OCI-LY7 (cell line): ENCODE results near the gene CCNI2. TPM values are rescaled to one million over a fixed set of nuclear protein-coding genes. Genes with fewer than 3 reads are reported as not detected.

ENCODE experiments used
- BruUV-seq: library from RNA; stranded (reverse); fragments of 400-500 nt; replicated peaks from 2 replicates; lab custom pipeline; 2021; lab: Mats Ljungman, UMichigan
- CTCF ChIA-PET: fragments of 300-600 bp; sonication (Branson Sonifier 250); formaldehyde crosslinking; loops from one replicate; lab custom pipeline; 2022; ENCODE audit warnings: antibody characterized with exemption; ENCODE audit not compliant: unreplicated experiment; lab: Charles Lee
- POLR2A ChIA-PET: fragments of 300-600 bp; sonication (Branson Sonifier 250); formaldehyde crosslinking; loops from one replicate; lab custom pipeline; 2022; ENCODE audit warnings: antibody characterized with exemption; lab: Charles Lee
- DNase-seq: peaks from one replicate; pipeline ENCODE4 v3.0.0-alpha.2; 2015; ENCODE audit warnings: low spot score
- H2AFZ ChIP-seq: fragments of 200-600 bp; sonication (generic), shearing (Covaris generic); 2 replicates; pipeline ENCODE4 v1.6.1; 2014; ENCODE audit warnings: mild to moderate bottlenecking, antibody characterized with exemption, low read length, moderate library complexity
- H3K27ac ChIP-seq: fragments of 200-600 bp; sonication (generic); 2 replicates; pipeline ENCODE4 v1.5.1; 2014; ENCODE audit warnings: mixed run types, low read depth, mild to moderate bottlenecking, moderate library complexity, low read length, inconsistent platforms; ENCODE audit not compliant: poor library complexity, severe bottlenecking
- H3K36me3 ChIP-seq: fragments of 200-600 bp; sonication (generic); 2 replicates; pipeline ENCODE4 v1.6.1; 2014; ENCODE audit warnings: mild to moderate bottlenecking, antibody characterized with exemption, low read length, moderate library complexity, mixed read lengths; ENCODE audit not compliant: insufficient read depth
- H3K4me1 ChIP-seq: fragments of 200-600 bp; sonication (generic); 2 replicates; pipeline ENCODE4 v1.5.1; 2014; ENCODE audit warnings: mild to moderate bottlenecking, low read length; ENCODE audit not compliant: insufficient read depth, poor library complexity, severe bottlenecking
- H3K4me2 ChIP-seq: fragments of 200-600 bp; sonication (generic); 2 replicates; pipeline ENCODE4 v1.6.1; 2014; ENCODE audit warnings: mild to moderate bottlenecking, low read length
- H3K4me3 ChIP-seq: fragments of 200-600 bp; sonication (generic); 2 replicates; pipeline ENCODE4 v1.5.1; 2014; ENCODE audit warnings: mild to moderate bottlenecking, low read depth, low read length; ENCODE audit not compliant: poor library complexity, severe bottlenecking
- H3K79me2 ChIP-seq: fragments of 200-600 bp; sonication (generic); 2 replicates; pipeline ENCODE4 v1.6.1; 2016; ENCODE audit warnings: low read depth, mild to moderate bottlenecking, low read length, moderate library complexity, mixed read lengths; ENCODE audit not compliant: insufficient read depth
- H3K9me2 ChIP-seq: fragments of 200-600 bp; sonication (generic); 2 replicates; pipeline ENCODE4 v1.6.1; 2016; ENCODE audit warnings: mild to moderate bottlenecking, low read length, mixed read lengths; ENCODE audit not compliant: insufficient read depth
- H3K9me3 ChIP-seq: fragments of 200-600 bp; sonication (generic); 2 replicates; pipeline ENCODE4 v1.6.1; 2014; ENCODE audit warnings: mild to moderate bottlenecking, mixed run types, low read length, mixed read lengths
- H4K20me1 ChIP-seq: fragments of 200-600 bp; sonication (generic); 2 replicates; pipeline ENCODE4 v1.6.1; 2014; ENCODE audit warnings: mild to moderate bottlenecking, antibody characterized with exemption, low read length, moderate library complexity, mixed read lengths; ENCODE audit not compliant: insufficient read depth
- CTCF ChIP-seq: fragments of 200-600 bp; sonication (generic); conservative IDR thresholded peaks from 2 replicates; pipeline ENCODE4 v1.5.1; 2014; ENCODE audit warnings: mild to moderate bottlenecking, antibody characterized with exemption, low read length, moderate library complexity, mixed read lengths
- EZH2phosphoT487 ChIP-seq: fragments of 200-600 bp; sonication (generic); IDR thresholded peaks from 2 replicates; pipeline ENCODE4 v1.6.1; 2018; ENCODE audit warnings: low read depth, borderline replicate concordance, mild to moderate bottlenecking, mixed run types, antibody characterized with exemption, low read length, moderate library complexity, mixed read lengths
- intact Hi-C: fragments of 100-400 bp; cut with micrococcal nuclease; formaldehyde crosslinking; loops from one replicate; pipeline ENCODE4 v1.10.0; 2022; ENCODE audit not compliant: unreplicated experiment
- total RNA-seq, 2 experiments: library from RNA; depleted of rRNA in 1 of 2; stranded (reverse); fragments of >200 nt in 1 of 2; shearing (Covaris generic) in 1 of 2; gene quantifications; 2 replicates each; pipeline ENCODE4 v1.2.3, GENCODE V29; 2014 to 2022

Gene CCNI2
- total RNA-seq, 2 experiments from 2014 or later: not detected

DNA sequence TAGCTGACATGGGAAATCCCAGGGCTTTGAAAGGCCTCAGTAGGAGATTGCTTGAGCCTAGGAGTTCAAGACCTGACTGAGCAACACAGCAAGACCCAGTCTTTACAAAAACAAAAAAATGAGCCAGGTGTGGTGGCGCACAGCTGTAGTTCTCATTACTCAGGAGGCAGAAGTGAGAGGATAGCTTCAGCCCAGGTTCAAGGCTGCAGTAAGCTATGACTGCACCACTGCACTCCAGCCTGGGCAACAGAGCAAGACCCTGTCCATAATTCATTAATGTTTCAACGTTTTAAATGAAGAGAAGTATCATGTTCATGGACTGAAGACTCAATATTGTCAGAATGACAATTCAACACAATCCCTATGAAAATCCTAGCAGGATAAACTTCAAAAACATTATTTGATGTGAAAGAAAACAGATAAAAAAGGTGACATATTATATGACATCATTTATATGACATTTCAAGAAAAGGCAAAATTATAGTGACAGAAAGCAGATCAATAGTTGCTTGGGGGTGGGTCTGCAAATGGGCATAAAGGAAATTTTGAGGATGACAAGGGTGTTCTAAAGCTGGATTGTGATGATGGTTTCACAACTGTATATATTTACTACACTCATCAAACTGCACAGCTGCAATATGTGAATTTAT, 13.6 kb upstream of the CCNI2 start:
- Histone ChIP-seq H3K4me2 (no peak overlapping the region), H3K27ac (no peak overlapping the region), H4K20me1 (no peaks in the 10 kb centered on the region), H3K9me3 (no peaks in the 10 kb centered on the region), H3K36me3 (0 out of 2 replicates have a peak, but pooled peaks cover 6% of the 10 kb centered on the region), H3K4me3 (no peak overlapping the region), H2AFZ (no peak overlapping the region), H3K4me1 (peaks cover 18% of the 10 kb centered on the region), H3K9me2 (no peaks in the 10 kb centered on the region), H3K79me2 (no peaks in the 10 kb centered on the region; the same call in 1 of the 2 replicates)
- DNase-seq: no peak
- TF ChIP-seq EZH2phosphoT487: no peak
- BruUV-seq: no TSS peak
- intact Hi-C loops: loop anchor here (10.0 kb wide), 1 partner anchor 349 kb away; no protein-coding TSS in a partner anchor
- ChIA-PET POLR2A (interaction anchor here (0.6 to 1.1 kb wide), 3 partner anchors 10 to 58 kb away, joined by 3 to 5 read pairs (median 3); no protein-coding TSS in a partner anchor), CTCF (no interaction called here)

- Histone ChIP-seq H3K36me3 (0 out of 2 replicates have a peak, but pooled peaks cover 6% of the 10 kb centered on the region), H3K9me2 (no peaks in the 10 kb centered on the region), H2AFZ (no peak overlapping the region), H4K20me1 (no peaks in the 10 kb centered on the region), H3K4me1 (peaks cover 18% of the 10 kb centered on the region), H3K27ac (no peak overlapping the region), H3K9me3 (no peaks in the 10 kb centered on the region), H3K4me2 (no peak overlapping the region), H3K4me3 (no peak overlapping the region), H3K79me2 (no peaks in the 10 kb centered on the region; the same call in 1 of the 2 replicates)
- BruUV-seq: no TSS peak
- TF ChIP-seq EZH2phosphoT487 (no peak), CTCF (no peak)
- POLR2A ChIA-PET: interaction anchor here (1.1 kb wide), 1 partner anchor 9 kb away, joined by 5 read pairs; no protein-coding TSS in a partner anchor
- CTCF ChIA-PET: no interaction called here
- no peak for DNase-seq
- intact Hi-C loops: loop anchor here (5.0 to 10.0 kb wide), 2 partner anchors 177 to 350 kb away; partner anchors contain the start of gene RAD50
Observed at GRCh38 chr5:132734687-132735086, 12.5 kb upstream of the CCNI2 start.

GRCh38 chr5:132736853-132737833, 10.1 kb upstream of the CCNI2 start, which contains the start of gene KIF3A:
TSS of gene KIF3A (minus strand) at chr5:132737546. CDS start at chr5:132737419, 127 bp downstream.
- no peaks in the 10 kb centered on the region for H3K9me3 ChIP-seq
- DNase-seq: peak; percentile 98
- no peaks in the 10 kb centered on the region for H4K20me1 ChIP-seq
- H3K4me2 ChIP-seq: peak within 1 kb of the TSS; percentile 71
- no TSS peak for BruUV-seq
- H3K27ac ChIP-seq: no peak within 1 kb of the TSS
- peak within 1 kb of the TSS; percentile 74 for H3K4me3 ChIP-seq
- intact Hi-C loops: loop anchor here (5.0 to 10.0 kb wide), 2 partner anchors 180 to 352 kb away; partner anchors contain the start of gene RAD50
- H3K9me2 ChIP-seq: no peaks in the 10 kb centered on the region
- ChIA-PET CTCF (interaction anchor here (0.5 to 1.4 kb wide), 3 partner anchors 10 to 349 kb away, joined by 3 to 4 read pairs (median 3); partner anchors contain the start of gene CCNI2), POLR2A (interaction anchor here (0.6 to 1.8 kb wide), 14 partner anchors 9 to 318 kb away, joined by 3 to 6 read pairs (median 3); no protein-coding TSS in a partner anchor)
- H2AFZ ChIP-seq: peak within 1 kb of the TSS; percentile 98
- no peak for TF ChIP-seq EZH2phosphoT487
- TF ChIP-seq CTCF: no peak
- no peaks in the 10 kb centered on the region; the same call in 1 of the 2 replicates for H3K79me2 ChIP-seq
- no peaks in the 10 kb centered on the region for H3K36me3 ChIP-seq
- H3K4me1 ChIP-seq: peaks cover 18% of the 10 kb centered on the region
